Kasumi-1 (cell line): ENCODE measurements around the gene GH2.
A peak's percentile ranks its signal among the peaks of the same experiment; 100 is the strongest.
"Not testable (repeated sequence)": the region's sequence is repeated elsewhere in the genome, so short reads cannot be mapped to it uniquely, and the experiment has no call there.

Experiments used
- DNase-seq, 2 experiments: peaks; one replicate each; lab custom pipeline; 2025; lab: John Stamatoyannopoulos, UW

The GH2 gene

GRCh38 chr17:63881935-63882601 is at the start of gene GH2:
GH2 (minus strand) TSS chr17:63881944; CDS start chr17:63881801, 143 bp downstream.
- DNase-seq, result peak; percentile 68 to 73

GRCh38 chr17:63930951-63931575 is 49.3 kb upstream of the GH2 start:
- peak; percentile 48 to 58 for DNase-seq

GRCh38 chr17:63929860-63930766 is 48.4 kb upstream of the GH2 start:
- no peak for DNase-seq

GRCh38 chr17:63928966-63929695 is 47.4 kb upstream of the GH2 start:
- DNase-seq, result no peak

GRCh38 chr17:63928172-63928666 is 46.5 kb upstream of the GH2 start:
- no peak for DNase-seq

GRCh38 chr17:63927464-63928171 is 45.9 kb upstream of the GH2 start:
- no peak for DNase-seq

- DNase-seq, result no peak
These were observed 44.4 kb upstream of the GH2 start for GRCh38 chr17:63926164-63926563.

GRCh38 chr17:63925615-63926014 is 43.9 kb upstream of the GH2 start:
- no peak for DNase-seq

GRCh38 chr17:63922402-63922801 is 40.7 kb upstream of the GH2 start:
- not testable (repeated sequence) for DNase-seq

GRCh38 chr17:63920779-63921178 is 39.0 kb upstream of the GH2 start:
- DNase-seq, result not testable (repeated sequence)

- DNase-seq, result not testable (repeated sequence)
These were observed 38.3 kb upstream of the GH2 start for GRCh38 chr17:63920050-63920449.

- peak; percentile 75 to 80 for DNase-seq
These were observed 37.6 kb upstream of the GH2 start for GRCh38 chr17:63919311-63919723.

- not testable (repeated sequence) for DNase-seq
These were observed 37.1 kb upstream of the GH2 start, which contains the start of gene GH1 for GRCh38 chr17:63918789-63919305. GH1 (minus strand) TSS chr17:63918839; CDS start chr17:63918776, 63 bp downstream.

- no peak for DNase-seq
These were observed 36.6 kb upstream of the GH2 start for GRCh38 chr17:63918305-63918704.

GRCh38 chr17:63917646-63918045 is 35.9 kb upstream of the GH2 start:
- no peak for DNase-seq

- not testable (repeated sequence) for DNase-seq
These were observed 35.5 kb upstream of the GH2 start for GRCh38 chr17:63917206-63917605.

- no peak for DNase-seq
These were observed 34.9 kb upstream of the GH2 start for GRCh38 chr17:63916566-63917185.

- not testable (repeated sequence) for DNase-seq
These were observed 34.0 kb upstream of the GH2 start for GRCh38 chr17:63915753-63916152.

- DNase-seq, result no peak
These were observed 32.7 kb upstream of the GH2 start for GRCh38 chr17:63914471-63914870.

GRCh38 chr17:63911657-63912100 is 29.9 kb upstream of the GH2 start:
- peak; percentile 30 to 47 for DNase-seq
